ENCODE results near the gene TLE1.

The TLE1 gene

DNA sequence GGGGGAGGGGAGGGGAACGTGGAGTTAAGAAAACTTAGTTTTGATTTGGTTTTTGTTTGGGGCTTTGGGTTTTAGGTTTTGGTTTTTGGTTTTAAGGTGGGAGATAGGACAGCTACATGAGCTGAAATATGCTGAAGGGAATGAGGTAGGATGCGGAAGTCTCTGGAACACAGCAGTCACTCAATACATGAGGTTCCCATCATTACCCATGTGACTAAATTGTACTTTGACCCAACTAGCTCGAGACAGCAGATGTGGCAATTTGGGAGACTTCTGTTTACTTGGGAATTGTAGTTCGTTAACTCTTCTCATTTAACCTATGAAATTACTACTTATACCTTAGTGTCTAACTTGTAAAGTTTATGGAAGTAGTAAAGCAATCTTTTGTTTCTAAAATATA is 124.2 kb downstream of the TLE1 start:
- Histone ChIP-seq H3K9ac (ENCODE audit: low read length) (no peak overlapping the region), H3K27ac (ENCODE audit: low read depth, low read length) (no peak overlapping the region), H3K36me3 (ENCODE audit: control insufficient read depth, insufficient read depth, low read length) (no peaks in the 10 kb centered on the region), H3K4me3 (ENCODE audit: low read length) (no peak overlapping the region), H3K4me1 (ENCODE audit: control insufficient read depth, insufficient read depth, low read length) (no peaks in the 10 kb centered on the region), H3K27me3 (ENCODE audit: control insufficient read depth, insufficient read depth, low read length) (no peaks in the 10 kb centered on the region)

DNA sequence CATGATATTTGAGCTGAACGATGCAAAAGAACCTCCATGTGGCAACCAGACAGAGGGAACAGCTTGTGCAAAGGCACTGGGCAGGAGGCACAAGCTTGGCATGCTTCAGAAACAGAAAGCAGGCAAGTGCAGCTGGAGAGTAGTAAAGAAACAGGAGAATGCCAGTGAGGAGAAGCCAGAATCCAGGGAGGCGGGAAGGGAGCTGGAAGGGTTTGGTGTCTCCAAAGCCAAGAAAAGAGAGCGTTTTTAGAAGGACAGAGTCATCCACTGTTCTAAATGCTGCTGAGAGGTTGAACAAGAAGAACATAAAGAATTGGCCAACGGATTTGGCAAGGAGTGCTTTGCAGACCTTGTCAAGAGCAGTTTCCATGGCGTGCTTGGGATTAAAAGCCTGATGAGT is 124.7 kb downstream of the TLE1 start:
- Histone ChIP-seq H3K36me3 (ENCODE audit: control insufficient read depth, insufficient read depth, low read length) (no peaks in the 10 kb centered on the region), H3K27me3 (ENCODE audit: control insufficient read depth, insufficient read depth, low read length) (no peaks in the 10 kb centered on the region), H3K4me1 (ENCODE audit: control insufficient read depth, insufficient read depth, low read length) (no peaks in the 10 kb centered on the region), H3K4me3 (ENCODE audit: low read length) (no peak overlapping the region), H3K27ac (ENCODE audit: low read depth, low read length) (no peak overlapping the region), H3K9ac (ENCODE audit: low read length) (no peak overlapping the region)

- Histone ChIP-seq H3K27ac (ENCODE audit: low read depth, low read length) (no peak overlapping the region), H3K4me1 (ENCODE audit: control insufficient read depth, insufficient read depth, low read length) (peaks cover 1% of the 10 kb centered on the region), H3K4me3 (ENCODE audit: low read length) (no peak overlapping the region), H3K9ac (ENCODE audit: low read length) (no peak overlapping the region), H3K27me3 (ENCODE audit: control insufficient read depth, insufficient read depth, low read length) (no peaks in the 10 kb centered on the region), H3K36me3 (ENCODE audit: control insufficient read depth, insufficient read depth, low read length) (no peaks in the 10 kb centered on the region)
These were observed 125.6 kb downstream of the TLE1 start for GRCh38 chr9:81563739-81564138.

DNA sequence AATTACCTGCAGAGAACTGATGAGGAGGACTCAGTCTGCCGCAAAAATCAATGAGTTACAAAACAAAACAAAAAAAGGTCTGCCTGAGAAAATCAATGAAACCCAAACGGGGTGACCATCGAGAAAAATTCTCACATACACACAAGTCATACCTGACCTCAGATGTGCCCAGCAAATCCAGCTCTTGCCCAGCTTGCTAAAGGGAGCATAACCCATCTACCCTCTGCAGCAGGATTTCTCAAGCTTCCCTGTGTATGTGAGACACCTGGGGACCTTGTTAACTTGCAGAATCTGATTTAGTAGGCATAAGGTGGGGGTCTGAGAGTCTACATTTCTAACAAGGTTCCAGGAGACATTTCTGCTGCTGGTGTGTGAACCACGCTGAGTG is 126.3 kb downstream of the TLE1 start:
- Histone ChIP-seq H3K36me3 (ENCODE audit: control insufficient read depth, insufficient read depth, low read length) (no peaks in the 10 kb centered on the region), H3K27ac (ENCODE audit: low read depth, low read length) (no peak overlapping the region), H3K4me3 (ENCODE audit: low read length) (no peak overlapping the region), H3K4me1 (ENCODE audit: control insufficient read depth, insufficient read depth, low read length) (peaks cover 7% of the 10 kb centered on the region), H3K27me3 (ENCODE audit: control insufficient read depth, insufficient read depth, low read length) (no peaks in the 10 kb centered on the region), H3K9ac (ENCODE audit: low read length) (no peak overlapping the region)

GRCh38 chr9:81562231-81563019 is 126.9 kb downstream of the TLE1 start:
- Histone ChIP-seq H3K36me3 (ENCODE audit: control insufficient read depth, insufficient read depth, low read length) (no peaks in the 10 kb centered on the region), H3K9ac (ENCODE audit: low read length) (no peak overlapping the region), H3K27ac (ENCODE audit: low read depth, low read length) (no peak overlapping the region), H3K4me1 (ENCODE audit: control insufficient read depth, insufficient read depth, low read length) (peaks cover 12% of the 10 kb centered on the region), H3K4me3 (ENCODE audit: low read length) (no peak overlapping the region), H3K27me3 (ENCODE audit: control insufficient read depth, insufficient read depth, low read length) (no peaks in the 10 kb centered on the region)

- Histone ChIP-seq H3K27me3 (ENCODE audit: control insufficient read depth, insufficient read depth, low read length) (no peaks in the 10 kb centered on the region), H3K27ac (ENCODE audit: low read depth, low read length) (no peak overlapping the region), H3K4me1 (ENCODE audit: control insufficient read depth, insufficient read depth, low read length) (peaks cover 12% of the 10 kb centered on the region), H3K36me3 (ENCODE audit: control insufficient read depth, insufficient read depth, low read length) (no peaks in the 10 kb centered on the region), H3K9ac (ENCODE audit: low read length) (no peak overlapping the region), H3K4me3 (ENCODE audit: low read length) (no peak overlapping the region)
These were observed 128.3 kb downstream of the TLE1 start for GRCh38 chr9:81560851-81561732.

- H3K36me3 ChIP-seq (ENCODE audit: control insufficient read depth, insufficient read depth, low read length): no peaks in the 10 kb centered on the region
- H3K27me3 ChIP-seq (ENCODE audit: control insufficient read depth, insufficient read depth, low read length): no peaks in the 10 kb centered on the region
- H3K4me3 ChIP-seq (ENCODE audit: low read length): no peak overlapping the region
- no peak overlapping the region for H3K27ac ChIP-seq (ENCODE audit: low read depth, low read length)
- peaks cover 12% of the 10 kb centered on the region for H3K4me1 ChIP-seq (ENCODE audit: control insufficient read depth, insufficient read depth, low read length)
- no peak overlapping the region for H3K9ac ChIP-seq (ENCODE audit: low read length)
These were observed 129.6 kb downstream of the TLE1 start for GRCh38 chr9:81559709-81560108.

DNA sequence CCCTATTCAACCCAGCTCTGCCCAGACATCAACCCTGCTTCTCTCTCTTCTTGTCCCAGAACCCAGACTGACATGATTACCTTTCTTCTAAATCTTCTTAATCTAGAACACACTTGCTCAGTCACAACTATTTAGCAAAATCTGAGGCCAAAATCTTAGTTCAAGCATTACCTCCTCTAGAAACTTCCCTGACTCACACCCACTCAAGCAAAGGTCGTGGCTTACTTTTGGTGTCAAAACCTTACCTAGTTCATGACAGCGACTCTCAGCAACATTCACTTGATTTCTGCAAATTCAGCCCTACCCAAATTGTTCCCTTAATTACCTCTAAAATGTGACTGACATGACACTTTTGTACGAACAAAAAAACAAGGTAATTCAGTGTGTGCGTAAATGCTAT is 130.2 kb downstream of the TLE1 start:
- Histone ChIP-seq H3K36me3 (ENCODE audit: control insufficient read depth, insufficient read depth, low read length) (no peaks in the 10 kb centered on the region), H3K4me3 (ENCODE audit: low read length) (no peak overlapping the region), H3K27me3 (ENCODE audit: control insufficient read depth, insufficient read depth, low read length) (no peaks in the 10 kb centered on the region), H3K27ac (ENCODE audit: low read depth, low read length) (no peak overlapping the region), H3K4me1 (ENCODE audit: control insufficient read depth, insufficient read depth, low read length) (peaks cover 12% of the 10 kb centered on the region), H3K9ac (ENCODE audit: low read length) (no peak overlapping the region)

GRCh38 chr9:81558091-81558830 is 131.1 kb downstream of the TLE1 start:
- Histone ChIP-seq H3K36me3 (ENCODE audit: control insufficient read depth, insufficient read depth, low read length) (no peaks in the 10 kb centered on the region), H3K4me1 (ENCODE audit: control insufficient read depth, insufficient read depth, low read length) (peaks cover 12% of the 10 kb centered on the region), H3K4me3 (ENCODE audit: low read length) (no peak overlapping the region), H3K27me3 (ENCODE audit: control insufficient read depth, insufficient read depth, low read length) (no peaks in the 10 kb centered on the region), H3K9ac (ENCODE audit: low read length) (no peak overlapping the region), H3K27ac (ENCODE audit: low read depth, low read length) (peak overlapping the region; percentile 52)

DNA sequence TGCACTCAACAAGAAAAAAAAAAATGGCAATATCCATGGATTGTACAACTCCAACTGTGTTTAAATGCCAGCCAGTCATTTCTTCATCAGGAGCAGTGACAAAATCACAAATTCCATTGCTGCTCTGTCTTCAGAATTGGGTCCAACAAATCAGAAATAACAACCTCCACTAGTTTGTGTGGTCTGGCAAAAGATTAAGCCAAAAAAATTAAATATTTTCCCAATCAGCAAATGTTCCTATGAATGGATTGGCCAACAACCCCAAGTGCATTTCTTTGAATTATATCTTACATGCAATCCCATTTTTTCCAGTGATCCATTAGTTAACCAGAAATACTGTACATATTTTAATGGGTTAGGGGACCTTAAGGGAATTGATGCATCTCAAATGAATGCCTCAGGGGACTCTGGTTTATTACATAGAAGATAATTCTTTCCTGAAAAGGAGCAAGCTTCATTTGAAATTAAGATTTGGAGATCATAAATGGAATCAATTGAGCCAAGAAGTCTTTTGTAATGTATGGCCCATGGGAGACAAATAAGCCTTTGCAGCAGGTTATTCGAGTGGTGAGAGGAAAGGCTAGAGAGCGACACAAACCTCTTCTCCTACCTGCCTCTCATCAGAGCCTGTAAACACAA is 131.8 kb downstream of the TLE1 start:
- H3K36me3 ChIP-seq (ENCODE audit: control insufficient read depth, insufficient read depth, low read length): no peaks in the 10 kb centered on the region

GRCh38 chr9:81556923-81557322 is 132.4 kb downstream of the TLE1 start:
- Histone ChIP-seq H3K36me3 (ENCODE audit: control insufficient read depth, insufficient read depth, low read length) (no peaks in the 10 kb centered on the region), H3K27me3 (ENCODE audit: control insufficient read depth, insufficient read depth, low read length) (no peaks in the 10 kb centered on the region), H3K9ac (ENCODE audit: low read length) (no peak overlapping the region), H3K4me1 (ENCODE audit: control insufficient read depth, insufficient read depth, low read length) (peaks cover 12% of the 10 kb centered on the region), H3K27ac (ENCODE audit: low read depth, low read length) (no peak overlapping the region), H3K4me3 (ENCODE audit: low read length) (no peak overlapping the region)

More for the DNA sequence above, 131.8 kb downstream of the TLE1 start:
- peaks cover 12% of the 10 kb centered on the region for H3K4me1 ChIP-seq (ENCODE audit: control insufficient read depth, insufficient read depth, low read length)
- no peak overlapping the region for H3K4me3 ChIP-seq (ENCODE audit: low read length)
- H3K27ac ChIP-seq (ENCODE audit: low read depth, low read length): peak overlapping the region; percentile 52
- H3K27me3 ChIP-seq (ENCODE audit: control insufficient read depth, insufficient read depth, low read length): no peaks in the 10 kb centered on the region
- no peak overlapping the region for H3K9ac ChIP-seq (ENCODE audit: low read length)

DNA sequence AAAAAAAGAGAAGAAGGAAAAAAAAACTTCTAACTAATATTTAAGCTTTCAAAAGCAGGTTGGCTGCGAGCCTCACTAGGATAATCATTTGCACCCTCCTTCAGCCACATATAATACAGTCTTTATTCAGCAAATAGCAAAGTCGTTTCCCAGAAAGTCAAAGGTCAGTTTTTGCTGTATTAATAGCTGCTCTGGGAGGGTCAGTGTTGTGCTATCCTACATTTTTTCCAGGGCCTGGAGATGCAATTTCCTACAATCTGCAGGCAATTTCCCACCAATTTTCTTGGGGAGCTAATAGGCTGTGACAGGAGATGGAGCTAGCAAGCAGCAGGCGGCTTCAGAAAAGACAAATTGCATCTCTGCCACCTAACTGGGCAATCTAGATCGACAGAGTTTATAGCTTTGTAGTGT is 136.8 kb downstream of the TLE1 start:
- no peak overlapping the region for H3K27ac ChIP-seq (ENCODE audit: low read depth, low read length)
- peaks cover 1% of the 10 kb centered on the region for H3K4me1 ChIP-seq (ENCODE audit: control insufficient read depth, insufficient read depth, low read length)
- H3K36me3 ChIP-seq (ENCODE audit: control insufficient read depth, insufficient read depth, low read length): no peaks in the 10 kb centered on the region
- H3K4me3 ChIP-seq (ENCODE audit: low read length): no peak overlapping the region
- no peaks in the 10 kb centered on the region for H3K27me3 ChIP-seq (ENCODE audit: control insufficient read depth, insufficient read depth, low read length)
- no peak overlapping the region for H3K9ac ChIP-seq (ENCODE audit: low read length)
